HG03378 (cell line): Measurements from ENCODE around the gene TMCO5A.

ENCODE experiments used
- ATAC-seq: cut with Tn5 transposase; IDR thresholded peaks from one replicate; pipeline ENCODE4 v1.9.1; 2021; ENCODE audit warnings: mild to moderate bottlenecking, moderate library complexity; ENCODE audit not compliant: unreplicated experiment

The TMCO5A gene

GRCh38 chr15:37967788-37968187 is 33.3 kb downstream of the TMCO5A start:
- ATAC-seq, result no peak

GRCh38 chr15:37973856-37974255 is 39.4 kb downstream of the TMCO5A start:
- ATAC-seq, result no peak

DNA sequence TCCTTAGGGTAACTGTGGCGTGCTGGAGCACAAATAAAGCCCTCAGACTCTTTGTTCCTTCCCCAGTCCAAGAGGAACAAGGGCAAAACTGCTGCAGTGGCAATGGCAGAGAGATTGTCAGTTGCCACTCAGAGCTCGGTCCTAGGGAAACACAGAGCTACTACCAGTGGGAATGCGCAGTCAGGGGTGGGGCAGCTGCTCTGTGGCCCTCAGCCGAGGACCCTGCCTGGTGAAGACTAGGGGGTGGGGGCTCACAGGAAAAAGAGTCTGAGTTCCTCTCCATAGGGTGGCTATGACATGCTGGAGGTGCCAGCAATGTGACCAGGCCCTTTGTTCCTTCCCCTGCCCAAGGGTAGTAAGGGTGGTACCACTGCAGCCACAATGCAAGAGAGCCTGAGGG is 43.8 kb downstream of the TMCO5A start:
- ATAC-seq, result no peak

DNA sequence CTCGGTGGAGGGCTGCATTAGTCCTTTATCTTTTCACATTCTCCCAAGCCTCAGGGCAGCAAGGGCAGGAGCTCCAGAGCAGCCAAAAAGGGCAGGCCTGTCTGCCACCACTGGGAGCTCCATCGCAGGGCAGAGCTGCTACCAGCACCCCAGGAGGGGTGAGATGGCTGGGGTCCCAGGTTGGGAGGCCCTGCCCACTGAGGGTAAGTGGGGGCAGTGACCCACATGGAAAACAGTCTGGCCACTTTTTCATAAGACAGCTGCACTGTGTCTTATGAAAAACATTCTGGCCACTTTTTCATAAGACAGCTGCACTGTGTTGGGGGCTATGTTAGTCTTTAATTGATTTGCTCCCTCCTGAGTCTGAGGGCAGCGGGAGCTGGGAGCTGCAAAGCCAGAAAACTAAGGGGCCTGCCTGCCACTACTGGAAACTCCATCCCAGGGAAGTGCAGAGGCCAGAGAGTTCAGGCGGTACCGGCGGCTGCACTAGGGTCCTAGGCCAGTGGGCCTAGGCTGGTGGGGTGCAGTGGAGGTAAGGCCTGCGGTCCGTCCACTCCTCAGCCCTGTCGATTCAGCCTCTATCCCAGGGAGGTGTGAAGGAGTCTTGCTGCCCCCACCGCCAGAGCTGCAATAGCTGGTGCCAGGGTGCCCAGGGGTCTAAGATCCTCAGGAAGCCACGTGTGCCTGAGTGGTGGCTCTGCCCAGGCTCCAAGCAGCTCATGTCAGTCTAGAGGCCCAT is 45.4 kb downstream of the TMCO5A start:
- ATAC-seq, result no peak

DNA sequence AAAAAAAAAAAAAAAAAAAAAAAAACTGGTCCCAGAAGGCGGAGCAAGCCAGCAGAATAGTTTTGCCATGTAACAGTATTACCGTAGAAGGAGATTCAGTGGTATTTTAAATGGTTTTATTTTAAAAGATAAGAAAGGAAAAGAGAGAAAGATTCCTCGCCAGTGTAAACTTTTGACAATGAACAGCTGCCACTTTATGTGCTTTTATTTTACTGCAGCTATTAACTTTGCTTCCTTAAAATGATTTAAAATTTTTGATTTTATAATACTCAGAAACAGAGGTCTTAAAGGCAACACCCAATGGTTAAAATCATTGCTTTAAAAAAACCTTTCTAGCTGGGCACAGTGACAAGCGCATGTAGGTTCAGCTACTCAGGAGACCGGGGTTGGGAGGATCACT is 46.8 kb downstream of the TMCO5A start:
- ATAC-seq, result no peak

DNA sequence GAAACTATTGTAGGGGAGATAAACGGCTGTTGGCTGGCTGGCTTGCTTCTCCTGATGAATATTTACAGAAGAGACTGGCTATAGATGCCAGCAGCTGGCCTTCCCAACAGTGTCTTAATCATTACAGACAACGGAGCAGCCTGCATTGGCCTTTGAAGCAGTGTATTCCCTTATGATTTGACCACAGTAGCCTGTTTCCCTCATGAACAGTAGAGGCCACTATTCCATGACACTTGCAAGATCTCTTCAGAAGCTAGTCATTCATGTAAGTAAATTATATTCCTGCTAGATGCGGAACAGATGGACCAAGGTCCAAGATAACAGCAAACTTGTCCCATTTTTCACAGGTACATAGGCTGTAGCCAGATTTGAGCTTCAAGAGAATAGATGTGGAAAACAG is 47.3 kb downstream of the TMCO5A start:
- ATAC-seq, result no peak

DNA sequence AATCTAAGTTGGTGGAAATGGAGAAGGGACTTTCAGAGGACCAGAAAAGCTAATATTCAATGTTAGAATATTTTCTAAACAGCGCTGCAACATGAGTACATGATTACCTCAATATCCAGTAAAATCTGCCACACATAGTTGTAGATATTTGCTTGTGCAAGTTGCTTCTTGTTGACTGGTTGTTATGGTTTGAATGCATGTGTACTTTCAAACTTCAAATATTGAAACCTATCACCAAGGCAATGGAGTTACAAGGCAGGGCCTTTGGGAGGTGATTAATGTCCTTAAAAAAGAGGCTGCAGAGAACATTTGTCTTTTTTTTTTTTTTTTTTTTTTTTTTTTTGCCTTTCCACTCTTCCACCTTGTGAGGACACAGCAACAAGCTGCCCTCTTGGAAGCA is 49.9 kb downstream of the TMCO5A start:
- ATAC-seq, result no peak

- ATAC-seq, result peak; percentile 68
Measured at GRCh38 chr15:37995461-37996347, 61.3 kb downstream of the TMCO5A start.
